HEK293 (cell line): ENCODE data around the gene UACA.

ENCODE experiments used
- CTCF ChIA-PET: fragments of 350-600 bp; formaldehyde crosslinking; extraction: SDS; loops from one replicate; lab custom pipeline; 2021; ENCODE audit warnings: antibody characterized with exemption; lab: Yijun Ruan, JAX
- POLR2A ChIA-PET: fragments of 300-600 bp; formaldehyde crosslinking; extraction: SDS; loops from one replicate; lab custom pipeline; 2020; ENCODE audit warnings: antibody characterized with exemption, inconsistent platforms; lab: Yijun Ruan, JAX
- H3K27ac ChIP-seq: fragments of 200-500 bp; sonication (Bioruptor generic); 2 replicates; pipeline ENCODE4 v1.5.1; 2014; ENCODE audit warnings: low read depth, low read length, control low read depth, inconsistent platforms; ENCODE audit errors: extremely low read depth
- H3K36me3 ChIP-seq, 2 experiments: fragments of 200-500 bp in 1 of 2; sonication (Bioruptor generic) in 1 of 2; 1 replicate in 1 of 2; 2 replicates in 1 of 2; pipeline ENCODE4 v1.5.1; 2014 to 2017; ENCODE audit warnings: inconsistent platforms in 2 of 2, low read length in 2 of 2; ENCODE audit not compliant: control insufficient read depth in 2 of 2, insufficient read depth in 1 of 2
- H3K4me1 ChIP-seq: fragments of 200-500 bp; sonication (Bioruptor generic); 2 replicates; pipeline ENCODE4 v1.5.1; 2014; ENCODE audit warnings: mild to moderate bottlenecking, low read length, inconsistent platforms; ENCODE audit not compliant: control insufficient read depth, insufficient read depth
- H3K4me3 ChIP-seq: 2 replicates; pipeline ENCODE4 v1.5.1; 2011; ENCODE audit warnings: low read depth, mild to moderate bottlenecking, control low read depth, low read length, moderate library complexity
- H3K9me3 ChIP-seq: fragments of 200-500 bp; sonication (Bioruptor generic); 2 replicates; pipeline ENCODE4 v1.5.1; 2014; ENCODE audit warnings: low read depth, low read length, inconsistent platforms; ENCODE audit not compliant: control insufficient read depth, insufficient read depth
- KLF9 ChIP-seq: fragments of 450-650 bp; formaldehyde crosslinking; IDR thresholded peaks from 2 replicates; pipeline ENCODE4 v1.5.1; 2016; ENCODE audit warnings: missing biosample characterization, missing genetic modification characterization, low read depth
- SCRT1 ChIP-seq: fragments of 450-650 bp; formaldehyde crosslinking; IDR thresholded peaks from 2 replicates; pipeline ENCODE4 v1.5.1; 2016; ENCODE audit warnings: missing biosample characterization, missing genetic modification characterization, borderline replicate concordance
- SCRT2 ChIP-seq: fragments of 450-650 bp; formaldehyde crosslinking; IDR thresholded peaks from 2 replicates; pipeline ENCODE4 v1.5.1; 2016; ENCODE audit warnings: missing biosample characterization, missing genetic modification characterization
- SP3 ChIP-seq: fragments of 450-650 bp; formaldehyde crosslinking; IDR thresholded peaks from 2 replicates; pipeline ENCODE4 v1.5.1; 2016; ENCODE audit warnings: missing biosample characterization, missing genetic modification characterization
- SP7 ChIP-seq: fragments of 450-650 bp; formaldehyde crosslinking; IDR thresholded peaks from 2 replicates; pipeline ENCODE4 v1.5.1; 2016; ENCODE audit warnings: missing biosample characterization, missing genetic modification characterization
- YY1 ChIP-seq: fragments of 450-650 bp; formaldehyde crosslinking; IDR thresholded peaks from 2 replicates; pipeline ENCODE4 v1.5.1; 2018; ENCODE audit warnings: missing biosample characterization, missing genetic modification characterization
- ZBTB17 ChIP-seq: fragments of 450-650 bp; formaldehyde crosslinking; IDR thresholded peaks from 2 replicates; pipeline ENCODE4 v1.5.1; 2016; ENCODE audit warnings: missing biosample characterization, missing genetic modification characterization
- ZEB2 ChIP-seq: fragments of 450-650 bp; formaldehyde crosslinking; IDR thresholded peaks from 2 replicates; pipeline ENCODE4 v1.5.1; 2016; ENCODE audit warnings: missing biosample characterization, missing genetic modification characterization
- ZNF169 ChIP-seq: fragments of 450-650 bp; formaldehyde crosslinking; IDR thresholded peaks from 2 replicates; pipeline ENCODE4 v1.5.1; 2016; ENCODE audit warnings: missing biosample characterization, missing genetic modification characterization
- ZNF202 ChIP-seq: fragments of 450-650 bp; formaldehyde crosslinking; IDR thresholded peaks from 2 replicates; pipeline ENCODE4 v1.5.1; 2016; ENCODE audit warnings: missing biosample characterization, missing genetic modification characterization, borderline replicate concordance
- ZNF335 ChIP-seq: fragments of 450-650 bp; formaldehyde crosslinking; conservative IDR thresholded peaks from 2 replicates; pipeline ENCODE4 v1.5.1; 2016; ENCODE audit warnings: missing biosample characterization, missing genetic modification characterization
- ZNF394 ChIP-seq: fragments of 450-650 bp; formaldehyde crosslinking; IDR thresholded peaks from 2 replicates; pipeline ENCODE4 v1.5.1; 2016; ENCODE audit warnings: missing biosample characterization, missing genetic modification characterization, mild to moderate bottlenecking, moderate library complexity, borderline replicate concordance
- ZNF433 ChIP-seq: fragments of 450-650 bp; formaldehyde crosslinking; IDR thresholded peaks from 2 replicates; pipeline ENCODE4 v1.5.1; 2016; ENCODE audit warnings: missing biosample characterization, missing genetic modification characterization, low read depth
- ZNF544 ChIP-seq: fragments of 450-650 bp; formaldehyde crosslinking; IDR thresholded peaks from 2 replicates; pipeline ENCODE4 v1.5.0; 2017; ENCODE audit warnings: missing biosample characterization, missing genetic modification characterization
- ZNF560 ChIP-seq: fragments of 450-650 bp; formaldehyde crosslinking; IDR thresholded peaks from 2 replicates; pipeline ENCODE4 v1.5.1; 2017; ENCODE audit warnings: missing biosample characterization, missing genetic modification characterization, borderline replicate concordance
- ZNF654 ChIP-seq: fragments of 450-650 bp; formaldehyde crosslinking; IDR thresholded peaks from 2 replicates; pipeline ENCODE4 v1.5.1; 2016; ENCODE audit warnings: low read depth, missing biosample characterization, missing genetic modification characterization
- ZSCAN30 ChIP-seq: fragments of 450-650 bp; IDR thresholded peaks from 2 replicates; pipeline ENCODE4 v1.5.1; 2018; ENCODE audit warnings: missing biosample characterization, mild to moderate bottlenecking, missing genetic modification characterization, moderate library complexity
- TF ChIP-seq, protein P1 (sequence below): fragments of 450-650 bp; formaldehyde crosslinking; optimal IDR thresholded peaks from 2 replicates; pipeline ENCODE3; 2016; ENCODE audit warnings: missing biosample characterization, mild to moderate bottlenecking, missing genetic modification characterization
- TF ChIP-seq, protein P2 (sequence below): fragments of 450-650 bp; formaldehyde crosslinking; IDR thresholded peaks from 2 replicates; pipeline ENCODE4 v1.5.1; 2017; ENCODE audit warnings: missing biosample characterization, missing genetic modification characterization
- TF ChIP-seq, protein P3 (sequence below): fragments of 450-650 bp; formaldehyde crosslinking; IDR thresholded peaks from 2 replicates; pipeline ENCODE4 v1.5.1; 2016; ENCODE audit warnings: missing biosample characterization, missing genetic modification characterization
- TF ChIP-seq, protein P4 (sequence below): fragments of 450-650 bp; formaldehyde crosslinking; IDR thresholded peaks from 2 replicates; pipeline ENCODE4 v1.5.1; 2016; ENCODE audit warnings: missing biosample characterization, missing genetic modification characterization
- TF ChIP-seq, protein P5 (sequence below): fragments of 450-650 bp; formaldehyde crosslinking; IDR thresholded peaks from 2 replicates; pipeline ENCODE4 v1.5.1; 2016; ENCODE audit warnings: missing biosample characterization, missing genetic modification characterization

The UACA gene

DNA sequence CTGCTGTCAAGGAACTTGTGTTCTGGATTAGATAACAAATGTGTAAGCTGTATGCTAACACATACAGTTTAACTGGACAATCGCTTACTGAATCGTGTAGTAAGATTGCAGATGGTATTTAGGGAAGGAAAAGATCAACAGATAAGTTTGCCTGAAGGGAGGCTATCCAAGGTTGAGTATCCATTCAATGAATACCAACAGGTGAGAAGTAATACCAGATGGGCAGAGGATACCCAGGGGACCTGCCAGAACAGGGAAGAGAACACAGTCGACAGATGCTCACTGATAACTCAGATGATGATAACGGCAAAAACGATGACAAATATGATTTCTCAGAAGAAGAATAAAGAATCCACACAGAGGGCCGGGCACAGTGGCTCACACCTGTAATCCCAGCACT is 3.2 kb upstream of the UACA start:
- no peak overlapping the region for H3K27ac ChIP-seq
- POLR2A ChIA-PET = no interaction called here
- no peaks in the 10 kb centered on the region for H3K36me3 ChIP-seq
- TF ChIP-seq SCRT1 (0 out of 2 replicates have a peak, but pooled peaks have one; percentile 8), SP3 (tag by site-specific recombination) (no peak), ZSCAN30 (tag by site-specific recombination) (no peak), YY1 (tag by site-specific recombination) (no peak), SP7 (tag by site-specific recombination) (no peak), SCRT2 (tag by site-specific recombination) (peak; percentile 68), ZNF544 (tag by site-specific recombination) (no peak), ZNF433 (tag by site-specific recombination) (no peak), ZNF560 (tag by site-specific recombination) (no peak), ZNF654 (no peak), ZNF394 (no peak)
- TF ChIP-seq, protein P1, sequence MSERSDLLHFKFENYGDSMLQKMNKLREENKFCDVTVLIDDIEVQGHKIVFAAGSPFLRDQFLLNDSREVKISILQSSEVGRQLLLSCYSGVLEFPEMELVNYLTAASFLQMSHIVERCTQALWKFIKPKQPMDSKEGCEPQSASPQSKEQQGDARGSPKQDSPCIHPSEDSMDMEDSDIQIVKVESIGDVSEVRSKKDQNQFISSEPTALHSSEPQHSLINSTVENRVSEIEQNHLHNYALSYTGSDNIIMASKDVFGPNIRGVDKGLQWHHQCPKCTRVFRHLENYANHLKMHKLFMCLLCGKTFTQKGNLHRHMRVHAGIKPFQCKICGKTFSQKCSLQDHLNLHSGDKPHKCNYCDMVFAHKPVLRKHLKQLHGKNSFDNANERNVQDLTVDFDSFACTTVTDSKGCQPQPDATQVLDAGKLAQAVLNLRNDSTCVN (tag by site-specific recombination) = no peak
- TF ChIP-seq, protein P2, sequence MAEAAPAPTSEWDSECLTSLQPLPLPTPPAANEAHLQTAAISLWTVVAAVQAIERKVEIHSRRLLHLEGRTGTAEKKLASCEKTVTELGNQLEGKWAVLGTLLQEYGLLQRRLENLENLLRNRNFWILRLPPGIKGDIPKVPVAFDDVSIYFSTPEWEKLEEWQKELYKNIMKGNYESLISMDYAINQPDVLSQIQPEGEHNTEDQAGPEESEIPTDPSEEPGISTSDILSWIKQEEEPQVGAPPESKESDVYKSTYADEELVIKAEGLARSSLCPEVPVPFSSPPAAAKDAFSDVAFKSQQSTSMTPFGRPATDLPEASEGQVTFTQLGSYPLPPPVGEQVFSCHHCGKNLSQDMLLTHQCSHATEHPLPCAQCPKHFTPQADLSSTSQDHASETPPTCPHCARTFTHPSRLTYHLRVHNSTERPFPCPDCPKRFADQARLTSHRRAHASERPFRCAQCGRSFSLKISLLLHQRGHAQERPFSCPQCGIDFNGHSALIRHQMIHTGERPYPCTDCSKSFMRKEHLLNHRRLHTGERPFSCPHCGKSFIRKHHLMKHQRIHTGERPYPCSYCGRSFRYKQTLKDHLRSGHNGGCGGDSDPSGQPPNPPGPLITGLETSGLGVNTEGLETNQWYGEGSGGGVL (tag by site-specific recombination) = no peak
- TF ChIP-seq, protein P3, sequence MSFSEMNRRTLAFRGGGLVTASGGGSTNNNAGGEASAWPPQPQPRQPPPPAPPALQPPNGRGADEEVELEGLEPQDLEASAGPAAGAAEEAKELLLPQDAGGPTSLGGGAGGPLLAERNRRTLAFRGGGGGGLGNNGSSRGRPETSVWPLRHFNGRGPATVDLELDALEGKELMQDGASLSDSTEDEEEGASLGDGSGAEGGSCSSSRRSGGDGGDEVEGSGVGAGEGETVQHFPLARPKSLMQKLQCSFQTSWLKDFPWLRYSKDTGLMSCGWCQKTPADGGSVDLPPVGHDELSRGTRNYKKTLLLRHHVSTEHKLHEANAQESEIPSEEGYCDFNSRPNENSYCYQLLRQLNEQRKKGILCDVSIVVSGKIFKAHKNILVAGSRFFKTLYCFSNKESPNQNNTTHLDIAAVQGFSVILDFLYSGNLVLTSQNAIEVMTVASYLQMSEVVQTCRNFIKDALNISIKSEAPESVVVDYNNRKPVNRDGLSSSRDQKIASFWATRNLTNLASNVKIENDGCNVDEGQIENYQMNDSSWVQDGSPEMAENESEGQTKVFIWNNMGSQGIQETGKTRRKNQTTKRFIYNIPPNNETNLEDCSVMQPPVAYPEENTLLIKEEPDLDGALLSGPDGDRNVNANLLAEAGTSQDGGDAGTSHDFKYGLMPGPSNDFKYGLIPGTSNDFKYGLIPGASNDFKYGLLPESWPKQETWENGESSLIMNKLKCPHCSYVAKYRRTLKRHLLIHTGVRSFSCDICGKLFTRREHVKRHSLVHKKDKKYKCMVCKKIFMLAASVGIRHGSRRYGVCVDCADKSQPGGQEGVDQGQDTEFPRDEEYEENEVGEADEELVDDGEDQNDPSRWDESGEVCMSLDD (tag by site-specific recombination) = no peak
- TF ChIP-seq, all 188 proteins: peak for 2
- Histone ChIP-seq H3K4me1 (peaks cover 43% of the 10 kb centered on the region), H3K4me3 (no peak overlapping the region), H3K9me3 (no peaks in the 10 kb centered on the region)
- CTCF ChIA-PET = interaction anchor here (0.7 to 2.4 kb wide), 4 partner anchors 45 to 58 kb away, joined by 3 to 9 read pairs (median 7); no protein-coding TSS in a partner anchor

DNA sequence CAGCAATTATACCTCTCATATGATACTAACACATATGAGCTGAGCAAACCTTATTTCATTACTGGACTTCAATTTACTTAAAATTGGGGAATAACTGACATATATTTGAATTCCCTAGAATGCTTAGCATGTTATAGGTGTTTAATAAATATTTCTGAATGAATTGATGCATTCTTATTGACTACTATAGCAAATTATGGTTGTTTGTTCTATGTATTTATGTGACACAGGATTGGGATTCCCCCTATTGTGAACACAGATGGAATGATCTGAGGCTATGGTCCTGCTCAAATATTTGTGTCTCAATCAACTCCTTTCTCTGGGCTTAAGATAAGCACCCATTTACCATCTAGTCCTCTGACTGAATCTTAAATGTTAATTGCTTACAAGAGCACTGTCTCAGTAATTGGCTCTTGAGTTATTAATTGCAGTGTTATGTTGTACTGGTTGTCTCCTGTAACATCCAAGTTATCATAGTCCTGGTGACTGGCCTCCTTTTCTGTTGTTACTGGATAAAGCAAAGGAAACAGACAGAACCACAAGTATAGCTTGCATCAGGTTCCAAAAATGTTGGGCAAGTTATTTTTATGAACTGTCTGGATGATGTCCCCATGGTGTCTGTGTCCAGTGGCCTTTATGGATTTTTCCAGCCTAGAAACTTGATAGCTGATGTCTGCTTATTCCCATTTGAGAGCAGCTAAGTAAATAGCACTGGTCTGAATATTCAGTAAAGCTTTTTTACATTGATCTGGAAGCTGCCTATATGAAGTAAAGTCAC is 2.3 kb upstream of the UACA start:
- POLR2A ChIA-PET = no interaction called here
- H3K27ac ChIP-seq = no peak overlapping the region
- H3K4me3 ChIP-seq = no peak overlapping the region
- H3K36me3 ChIP-seq = no peaks in the 10 kb centered on the region
- no peaks in the 10 kb centered on the region for H3K9me3 ChIP-seq
- peaks cover 50% of the 10 kb centered on the region for H3K4me1 ChIP-seq
- CTCF ChIA-PET = interaction anchor here (0.7 to 1.3 kb wide), 3 partner anchors 46 to 59 kb away, joined by 3 to 8 read pairs (median 6); no protein-coding TSS in a partner anchor
- no peak for TF ChIP-seq ZNF202
- 0 out of 2 replicates have a peak, but pooled peaks have one; percentile 31 for TF ChIP-seq ZNF335 (tag by site-specific recombination)
- TF ChIP-seq ZEB2 (tag by site-specific recombination) = 0 out of 2 replicates have a peak, but pooled peaks have one; percentile 25
- TF ChIP-seq ZNF169 (tag by site-specific recombination) = no peak
- TF ChIP-seq, protein P4, sequence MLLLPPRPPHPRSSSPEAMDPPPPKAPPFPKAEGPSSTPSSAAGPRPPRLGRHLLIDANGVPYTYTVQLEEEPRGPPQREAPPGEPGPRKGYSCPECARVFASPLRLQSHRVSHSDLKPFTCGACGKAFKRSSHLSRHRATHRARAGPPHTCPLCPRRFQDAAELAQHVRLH (tag by site-specific recombination) = no peak
- no peak for TF ChIP-seq KLF9 (tag by site-specific recombination)
- TF ChIP-seq ZBTB17 (tag by site-specific recombination) = peak; percentile 28; the same call in 1 of the 2 replicates
- TF ChIP-seq, protein P5, sequence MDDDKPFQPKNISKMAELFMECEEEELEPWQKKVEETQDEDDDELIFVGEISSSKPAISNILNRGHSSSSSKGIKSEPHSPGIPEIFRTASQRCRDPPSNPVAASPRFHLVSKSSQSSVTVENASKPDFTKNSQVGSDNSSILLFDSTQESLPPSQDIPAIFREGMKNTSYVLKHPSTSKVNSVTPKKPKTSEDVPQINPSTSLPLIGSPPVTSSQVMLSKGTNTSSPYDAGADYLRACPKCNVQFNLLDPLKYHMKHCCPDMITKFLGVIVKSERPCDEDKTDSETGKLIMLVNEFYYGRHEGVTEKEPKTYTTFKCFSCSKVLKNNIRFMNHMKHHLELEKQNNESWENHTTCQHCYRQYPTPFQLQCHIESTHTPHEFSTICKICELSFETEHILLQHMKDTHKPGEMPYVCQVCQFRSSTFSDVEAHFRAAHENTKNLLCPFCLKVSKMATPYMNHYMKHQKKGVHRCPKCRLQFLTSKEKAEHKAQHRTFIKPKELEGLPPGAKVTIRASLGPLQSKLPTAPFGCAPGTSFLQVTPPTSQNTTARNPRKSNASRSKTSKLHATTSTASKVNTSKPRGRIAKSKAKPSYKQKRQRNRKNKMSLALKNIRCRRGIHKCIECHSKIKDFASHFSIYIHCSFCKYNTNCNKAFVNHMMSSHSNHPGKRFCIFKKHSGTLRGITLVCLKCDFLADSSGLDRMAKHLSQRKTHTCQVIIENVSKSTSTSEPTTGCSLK (tag by site-specific recombination) = no peak
